Brain pericyte (primary cell): Measurements from ENCODE around the gene BORCS5.
A peak's percentile ranks its signal among the peaks of the same experiment; 100 is the strongest.

Experiments used
- DNase-seq: peaks from one replicate; pipeline ENCODE4 v3.0.0-alpha.2; 2012; ENCODE audit warnings: low read depth, low spot score

The BORCS5 gene

DNA sequence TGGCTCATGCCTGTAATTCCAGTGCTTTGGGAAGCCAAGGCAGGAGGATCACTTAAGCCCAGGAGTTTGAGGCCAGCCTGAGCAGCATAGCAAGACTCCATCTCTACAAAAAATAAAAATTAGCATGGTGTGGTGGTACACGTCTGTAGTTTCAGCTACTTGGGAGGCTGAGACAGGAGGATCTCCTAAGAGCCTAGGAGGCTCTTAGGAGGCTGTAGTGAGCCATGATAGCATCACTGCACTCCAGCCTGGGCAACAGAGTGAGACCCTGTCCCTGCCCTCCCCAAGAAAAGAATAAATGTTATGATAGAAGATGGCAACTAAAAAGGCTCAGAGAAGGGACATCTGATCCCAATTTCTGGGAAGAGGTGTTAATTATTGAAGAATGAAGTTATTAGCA, 3.6 kb upstream of the BORCS5 start:
- no peak for DNase-seq

DNA sequence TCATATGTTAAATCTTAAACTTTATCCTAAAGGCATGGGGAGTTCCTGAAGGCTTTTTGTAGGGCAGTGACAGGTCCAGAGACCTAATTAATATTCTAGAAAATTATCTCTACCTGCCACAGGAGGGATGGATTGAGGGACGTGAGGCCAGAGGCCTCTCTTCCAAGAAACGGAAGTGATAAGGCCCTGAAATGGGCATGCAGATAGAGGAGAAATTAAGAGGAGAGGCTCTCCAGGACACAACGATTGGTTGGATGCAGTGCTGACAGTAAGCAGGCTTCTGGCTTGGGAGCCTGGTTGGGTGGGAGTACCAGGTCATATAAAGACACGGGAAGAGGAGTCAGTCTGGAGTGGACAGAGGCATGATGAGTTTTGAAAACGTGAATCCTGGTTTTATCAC, 3.1 kb upstream of the BORCS5 start:
- no peak for DNase-seq

DNA sequence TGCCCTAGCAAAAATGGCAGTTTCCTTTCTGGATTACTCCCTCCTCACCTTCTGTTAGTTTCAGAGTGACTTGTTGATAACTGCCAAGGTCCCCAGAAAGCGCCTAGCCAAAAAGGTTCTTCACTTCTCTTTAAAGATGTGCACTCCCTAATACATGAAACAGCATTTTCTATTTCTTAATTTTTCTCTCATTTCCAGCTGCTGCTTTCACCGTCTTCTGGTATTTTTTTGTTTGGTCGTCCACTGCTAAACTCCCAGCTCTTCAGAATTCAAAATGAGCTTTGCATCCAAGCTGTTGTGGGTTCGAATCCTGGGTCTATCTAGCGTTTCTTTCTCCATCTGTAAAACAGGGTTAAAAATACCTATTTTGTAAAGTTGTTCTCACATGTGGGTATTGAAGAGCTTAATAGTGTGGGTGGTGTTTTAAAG, 397 bp upstream of the BORCS5 start:
- DNase-seq, result no peak

DNA sequence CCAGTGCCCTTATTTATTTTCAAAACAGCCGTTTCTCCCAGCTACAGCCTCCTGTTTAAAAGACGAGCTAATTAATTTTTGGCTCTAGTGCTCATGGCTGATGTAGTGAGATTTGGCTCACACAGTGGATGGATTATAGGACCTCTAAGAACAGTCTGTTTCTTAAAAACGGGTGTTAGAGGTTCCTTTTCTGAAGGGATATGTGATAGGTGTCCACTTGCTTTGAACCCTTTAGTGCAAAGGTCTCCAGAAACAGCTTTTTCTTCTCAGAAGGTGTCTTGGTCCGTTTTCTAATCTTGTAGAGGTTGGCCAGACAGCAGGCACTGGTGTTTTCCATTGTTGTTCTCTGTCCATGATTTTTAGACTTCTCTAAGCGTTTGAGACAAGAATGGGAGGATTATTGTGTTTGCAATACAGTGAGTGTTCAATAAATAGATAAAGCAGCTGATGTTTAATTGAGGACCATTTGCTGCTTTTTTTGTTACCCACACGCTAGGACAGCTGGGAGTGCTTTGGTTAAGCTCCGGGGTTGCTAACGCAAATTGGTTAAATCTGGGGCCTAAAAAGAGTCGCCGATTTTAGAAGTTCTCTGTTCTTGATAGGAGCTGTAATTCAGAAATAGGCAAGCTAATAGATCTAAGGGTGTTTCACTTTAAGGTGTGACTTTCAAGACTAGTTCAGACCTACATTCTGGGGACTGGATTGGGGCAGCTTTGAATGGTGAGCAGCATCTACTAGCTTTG, 1.0 kb downstream of the BORCS5 start:
- DNase-seq, result no peak

- DNase-seq, result no peak
These were observed 1.6 kb downstream of the BORCS5 start for GRCh38 chr12:12358528-12358927.

DNA sequence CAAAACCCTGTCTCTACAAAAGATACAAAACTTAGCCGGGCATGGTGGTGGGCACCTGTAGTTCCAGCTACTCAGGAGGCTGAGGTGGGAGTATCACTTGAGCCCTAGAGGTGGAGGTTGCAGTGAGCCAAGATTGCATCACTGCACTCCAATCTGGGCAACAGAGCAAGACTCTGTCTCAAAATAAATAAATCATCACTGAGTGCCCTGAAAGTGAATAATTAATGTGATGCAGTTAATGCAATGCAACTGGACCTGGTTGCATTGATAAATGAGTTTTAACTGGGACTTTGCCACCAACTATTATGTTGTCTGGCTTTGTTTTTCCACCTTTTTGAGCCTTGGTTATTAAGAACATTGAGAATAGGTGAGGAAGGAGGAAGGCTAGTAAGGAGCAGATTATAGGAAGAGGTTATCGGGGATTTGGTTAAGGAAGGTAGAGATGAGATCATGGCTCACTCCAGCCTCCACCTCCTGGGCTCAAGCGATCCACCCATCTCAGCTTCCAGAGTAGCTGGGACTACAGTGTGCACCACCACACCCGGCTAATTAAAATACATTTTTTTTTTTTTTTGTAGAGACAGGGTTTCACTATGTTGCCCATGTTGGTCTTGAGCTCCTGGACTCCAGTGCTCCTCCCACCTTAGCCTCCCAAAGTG, 8.0 kb downstream of the BORCS5 start:
- DNase-seq, result no peak

GRCh38 chr12:12365446-12365802, 8.5 kb downstream of the BORCS5 start:
- DNase-seq, result no peak

- no peak for DNase-seq
These were observed 9.1 kb downstream of the BORCS5 start for GRCh38 chr12:12365931-12366431.

DNA sequence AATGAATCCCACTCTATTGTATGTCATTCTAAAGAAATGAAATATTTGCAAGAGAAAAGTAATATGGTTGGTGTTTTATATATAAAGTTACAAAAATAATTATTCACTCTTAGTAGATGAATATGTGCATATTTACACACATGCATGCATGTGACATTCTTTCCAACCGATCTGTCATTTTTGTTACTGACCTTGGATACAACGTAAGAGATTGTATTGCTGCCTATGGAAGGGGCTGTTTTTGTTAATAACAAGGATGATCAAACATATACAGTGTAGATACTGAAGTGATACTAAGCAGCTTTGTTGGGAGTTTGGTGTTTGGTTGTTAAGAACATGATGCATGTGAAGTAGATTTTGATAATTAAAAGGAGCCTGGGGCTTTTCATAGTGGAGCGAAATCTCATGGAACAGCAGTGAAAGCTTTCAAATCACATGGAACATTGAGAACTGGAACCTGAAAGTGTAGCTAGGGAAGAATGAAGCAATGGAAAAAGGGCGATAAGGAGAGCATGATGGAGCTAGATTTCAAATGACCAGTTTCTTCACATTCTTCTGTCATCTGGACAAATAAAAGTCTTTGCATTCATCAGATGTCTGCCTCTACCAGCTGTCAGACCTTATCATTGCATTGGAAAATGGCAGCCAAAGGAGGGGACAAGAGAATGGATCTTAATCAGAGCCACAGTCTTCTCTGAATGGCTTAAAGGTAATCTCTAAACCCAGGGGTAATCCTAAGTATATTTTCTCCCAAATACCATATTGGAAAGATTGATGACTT, 10.0 kb downstream of the BORCS5 start:
- no peak for DNase-seq

DNA sequence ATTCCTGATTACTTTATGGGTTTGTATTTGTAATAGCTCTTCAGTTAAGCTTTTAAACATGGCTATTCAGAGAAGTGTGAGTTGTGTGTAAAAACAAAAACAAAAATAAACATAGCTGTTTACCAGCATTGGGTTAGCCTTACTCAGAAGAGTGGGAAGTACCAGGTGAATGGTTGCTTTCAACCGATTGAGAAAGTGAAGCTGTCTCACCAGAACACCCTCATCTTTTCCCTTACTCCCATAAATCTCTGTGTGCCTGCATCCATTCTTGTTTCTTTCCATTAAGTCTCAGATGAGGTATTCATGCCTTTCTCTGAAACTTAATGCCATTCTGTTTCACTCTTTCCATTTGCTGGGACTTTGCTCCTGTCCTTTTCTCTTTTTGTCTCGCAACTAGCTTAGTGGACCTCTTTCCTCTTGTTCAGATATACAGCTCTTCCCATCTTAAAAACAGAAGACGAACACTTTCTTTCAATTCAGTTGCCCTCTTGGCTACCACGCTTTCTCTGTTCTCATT, 10.7 kb downstream of the BORCS5 start:
- no peak for DNase-seq

- no peak for DNase-seq
These were observed 16.3 kb downstream of the BORCS5 start for GRCh38 chr12:12372946-12373722.

DNA sequence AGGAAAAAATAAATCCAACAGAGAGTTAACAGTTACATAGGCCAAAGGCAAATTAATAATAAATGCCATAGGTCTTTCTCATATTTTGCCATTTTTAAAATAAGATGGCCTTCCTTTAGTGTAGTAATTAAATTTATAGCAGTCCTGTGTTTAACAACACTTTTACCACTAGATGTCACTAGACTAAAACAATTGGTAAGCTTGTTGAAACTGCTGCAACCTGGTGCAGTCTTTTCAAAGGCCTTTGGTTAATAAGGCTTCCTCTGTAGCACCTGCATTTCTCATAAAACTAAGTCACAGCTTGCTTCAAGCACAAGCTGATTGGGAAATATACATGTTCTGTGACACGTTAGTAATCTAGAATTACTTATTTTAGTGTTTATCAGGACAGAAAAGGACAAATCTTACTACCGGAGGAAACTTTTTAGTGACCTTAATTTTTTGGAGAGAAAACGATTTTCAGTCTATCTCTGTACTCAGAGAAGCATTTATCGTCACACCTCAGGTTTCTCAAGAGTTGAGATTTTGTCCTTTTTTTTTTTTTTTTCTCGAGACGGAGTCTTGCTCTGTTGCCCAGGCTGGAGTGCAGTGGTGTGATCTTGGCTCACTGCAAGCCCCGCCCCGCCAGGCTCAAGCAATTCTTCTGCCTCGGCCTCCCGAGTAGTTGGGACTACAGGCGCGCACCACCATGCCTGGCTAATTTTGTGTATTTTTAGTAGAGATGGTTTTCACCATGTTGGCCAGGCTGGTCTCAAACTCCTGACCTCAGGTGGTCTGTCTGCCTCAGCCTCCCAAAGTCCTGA, 20.0 kb downstream of the BORCS5 start:
- peak; percentile 22 for DNase-seq

- no peak for DNase-seq
These were observed 21.7 kb downstream of the BORCS5 start for GRCh38 chr12:12378616-12379015.

GRCh38 chr12:12379831-12380730, 23.2 kb downstream of the BORCS5 start:
- DNase-seq, result no peak

DNA sequence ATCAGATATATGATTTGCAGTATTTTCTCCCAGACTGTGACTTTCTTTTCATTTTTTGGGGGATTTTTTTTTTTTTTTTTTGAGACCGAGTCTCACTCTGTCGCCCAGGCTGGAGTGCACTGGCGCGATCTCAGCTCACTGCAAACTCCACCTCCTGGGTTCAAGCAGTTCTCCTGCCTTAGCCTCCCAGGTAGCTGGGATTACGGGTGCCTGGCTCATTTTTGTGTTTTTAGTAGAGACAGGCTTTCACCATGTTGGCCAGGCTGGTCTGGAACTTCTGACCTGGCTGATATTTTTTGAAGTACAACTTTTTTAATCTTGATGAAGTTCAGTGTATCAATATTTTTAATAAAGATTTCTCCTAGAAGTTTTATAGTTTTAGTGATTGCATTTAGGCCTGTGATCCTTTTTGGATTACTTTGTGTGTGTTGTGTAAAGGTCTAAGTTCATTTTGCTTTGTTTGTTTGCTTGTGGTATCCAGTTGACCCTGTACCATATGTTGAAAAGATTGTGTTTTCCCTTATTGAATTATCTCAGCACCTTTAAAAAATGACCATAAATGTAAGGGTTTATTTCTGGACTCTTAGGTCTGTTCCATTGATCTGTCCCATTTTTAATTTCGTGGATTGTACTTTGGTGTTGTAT, 24.2 kb downstream of the BORCS5 start:
- DNase-seq, result no peak

GRCh38 chr12:12381982-12382381, 25.1 kb downstream of the BORCS5 start:
- DNase-seq, result no peak

- peak; percentile 46 for DNase-seq
These were observed 27.9 kb downstream of the BORCS5 start for GRCh38 chr12:12384571-12385340.

- no peak for DNase-seq
These were observed 30.6 kb downstream of the BORCS5 start for GRCh38 chr12:12387501-12387900.
